AG09309 (cell line): ENCODE data around the gene RHOA.

Source experiments
- DNase-seq: peaks from one replicate; pipeline ENCODE4 v3.0.0-alpha.2; 2010; ENCODE audit warnings: low read depth
- H3K4me3 ChIP-seq: 2 replicates; pipeline ENCODE4 v1.5.1; 2011; ENCODE audit warnings: mild to moderate bottlenecking, low read depth, low read length, moderate library complexity; ENCODE audit not compliant: control insufficient read depth
- TF ChIP-seq, protein P1 (sequence below): IDR thresholded peaks from 2 replicates; pipeline ENCODE4 v1.5.1; 2011; ENCODE audit warnings: mild to moderate bottlenecking, low read depth, low read length, inconsistent platforms; ENCODE audit not compliant: insufficient read depth, control insufficient read depth; ENCODE audit errors: missing control alignments

RHOA gene

DNA sequence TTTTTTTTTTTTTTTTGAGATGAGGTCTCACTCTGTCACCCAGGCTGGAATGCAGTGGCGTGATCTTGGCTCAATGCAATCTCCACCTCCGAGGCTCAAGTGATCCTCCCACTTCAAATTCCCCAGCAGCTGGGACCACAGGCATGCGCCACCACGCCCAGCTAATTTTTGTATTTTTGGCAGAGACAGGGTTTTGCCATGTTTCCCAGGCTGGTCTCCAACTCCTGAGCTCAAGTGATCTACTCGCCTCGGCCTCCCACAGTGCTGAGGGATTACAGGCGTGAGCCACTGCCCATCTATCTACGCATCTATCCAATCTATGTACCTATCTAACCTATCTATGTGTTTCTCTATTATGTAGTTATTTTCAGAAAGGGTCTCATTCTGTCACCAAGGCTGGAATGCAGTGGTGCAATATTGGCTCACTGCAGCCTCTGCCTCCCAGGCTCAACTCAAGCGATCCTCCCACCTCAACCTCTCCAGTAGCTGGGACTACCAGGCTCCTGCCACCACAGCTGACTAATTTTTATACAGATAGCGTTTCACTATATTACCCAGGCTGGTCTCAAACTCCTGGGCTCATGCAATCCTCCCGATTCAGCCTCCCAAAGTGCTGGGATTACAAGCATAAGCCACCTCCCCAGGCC is 33.4 kb downstream of the RHOA start:
- DNase-seq = peak; percentile 71
- TF ChIP-seq, protein P1, sequence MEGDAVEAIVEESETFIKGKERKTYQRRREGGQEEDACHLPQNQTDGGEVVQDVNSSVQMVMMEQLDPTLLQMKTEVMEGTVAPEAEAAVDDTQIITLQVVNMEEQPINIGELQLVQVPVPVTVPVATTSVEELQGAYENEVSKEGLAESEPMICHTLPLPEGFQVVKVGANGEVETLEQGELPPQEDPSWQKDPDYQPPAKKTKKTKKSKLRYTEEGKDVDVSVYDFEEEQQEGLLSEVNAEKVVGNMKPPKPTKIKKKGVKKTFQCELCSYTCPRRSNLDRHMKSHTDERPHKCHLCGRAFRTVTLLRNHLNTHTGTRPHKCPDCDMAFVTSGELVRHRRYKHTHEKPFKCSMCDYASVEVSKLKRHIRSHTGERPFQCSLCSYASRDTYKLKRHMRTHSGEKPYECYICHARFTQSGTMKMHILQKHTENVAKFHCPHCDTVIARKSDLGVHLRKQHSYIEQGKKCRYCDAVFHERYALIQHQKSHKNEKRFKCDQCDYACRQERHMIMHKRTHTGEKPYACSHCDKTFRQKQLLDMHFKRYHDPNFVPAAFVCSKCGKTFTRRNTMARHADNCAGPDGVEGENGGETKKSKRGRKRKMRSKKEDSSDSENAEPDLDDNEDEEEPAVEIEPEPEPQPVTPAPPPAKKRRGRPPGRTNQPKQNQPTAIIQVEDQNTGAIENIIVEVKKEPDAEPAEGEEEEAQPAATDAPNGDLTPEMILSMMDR = no peak
- no peak overlapping the region for H3K4me3 ChIP-seq

DNA sequence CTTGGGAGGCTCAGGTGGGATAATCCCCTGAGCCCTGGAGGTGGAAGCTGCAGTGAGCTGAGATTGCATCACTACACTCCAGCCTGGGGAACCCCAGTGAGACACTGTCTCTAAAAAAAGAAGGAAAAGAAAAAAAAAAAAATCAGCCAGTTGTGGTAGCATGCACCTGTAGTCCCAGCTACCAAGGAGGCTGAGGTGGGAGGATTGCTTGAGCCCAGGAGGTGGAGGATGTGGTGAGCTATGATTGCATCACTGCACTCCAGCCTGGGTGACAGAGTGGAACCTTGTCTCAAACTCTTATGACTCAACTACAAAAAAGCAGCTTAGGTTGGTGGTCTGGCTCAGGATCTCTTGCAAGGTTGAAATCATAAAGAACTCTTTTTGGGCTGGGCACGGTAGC is 34.3 kb downstream of the RHOA start:
- no peak for DNase-seq
- no peak overlapping the region for H3K4me3 ChIP-seq
- TF ChIP-seq, protein P1 = no peak

DNA sequence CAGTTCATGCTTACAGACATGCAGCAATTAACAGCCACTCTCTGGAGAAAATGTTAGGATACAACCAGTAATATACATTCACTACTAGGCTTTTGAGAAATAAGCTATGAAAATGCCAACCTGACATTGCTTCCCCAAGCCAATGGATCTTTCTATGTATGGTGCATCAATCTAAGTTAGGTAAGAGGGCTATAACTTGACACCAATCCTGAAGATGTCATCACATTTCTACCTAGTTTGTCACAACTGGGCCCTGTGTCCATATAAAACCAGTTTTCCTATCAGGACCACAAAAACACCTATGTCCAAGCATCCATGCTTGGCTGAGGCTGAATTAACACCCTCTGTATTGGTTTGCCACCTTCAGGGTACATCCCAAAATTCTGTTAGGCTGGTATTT is 39.8 kb downstream of the RHOA start:
- TF ChIP-seq, protein P1 = no peak
- no peak for DNase-seq
- H3K4me3 ChIP-seq = no peak overlapping the region

DNA sequence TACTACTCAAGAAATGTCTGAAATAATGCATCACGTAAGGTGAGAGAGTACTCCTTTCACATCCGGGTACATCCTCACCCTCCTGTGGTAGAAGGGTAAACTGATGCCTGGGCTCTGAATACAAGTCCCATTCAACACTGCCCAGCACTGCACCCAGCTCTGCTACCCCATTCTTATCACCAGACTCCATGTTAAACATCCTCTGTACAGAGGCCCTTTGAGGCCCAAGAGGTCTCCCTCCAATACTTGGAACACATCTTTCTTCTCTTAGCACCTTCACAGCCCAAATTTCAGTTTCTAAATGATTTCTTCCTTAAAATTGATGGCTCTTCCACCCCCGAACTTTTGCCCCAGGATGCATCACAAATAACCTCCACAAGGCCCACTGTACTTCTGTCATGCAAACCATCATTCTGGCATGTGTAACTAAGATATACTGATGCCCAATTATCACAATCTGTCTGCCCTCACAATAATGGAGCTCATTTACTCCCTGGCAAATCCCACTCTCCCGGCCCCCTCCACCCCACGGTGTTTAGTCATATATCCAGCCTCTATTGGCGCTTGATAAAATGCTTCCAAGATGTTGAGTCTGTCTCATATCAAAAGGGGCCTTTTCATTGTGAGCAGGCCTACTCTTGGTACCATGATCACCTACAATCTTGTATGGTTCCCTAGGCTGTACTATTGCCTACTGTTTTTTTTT is 41.0 kb downstream of the RHOA start:
- TF ChIP-seq, protein P1 = no peak
- H3K4me3 ChIP-seq = no peak overlapping the region
- DNase-seq = no peak

DNA sequence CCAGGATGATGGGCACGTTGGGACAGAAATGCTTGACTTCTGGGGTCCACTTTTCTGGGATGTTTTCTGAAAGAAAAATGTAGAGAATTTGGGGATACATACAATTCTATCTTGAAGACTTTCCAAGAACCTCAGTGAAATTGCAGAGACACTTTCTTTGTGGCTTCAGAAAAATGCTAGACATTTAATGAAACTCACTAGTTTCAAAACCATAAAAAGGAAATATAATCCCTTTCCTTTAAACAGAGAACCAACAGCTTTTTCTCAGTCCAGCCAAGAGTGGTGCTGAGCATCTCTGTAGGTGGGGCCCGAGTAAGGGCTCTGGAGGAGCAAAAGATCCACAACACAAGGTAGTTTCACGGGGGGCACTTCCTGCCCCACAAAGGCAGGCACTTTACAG is 49.2 kb downstream of the RHOA start:
- TF ChIP-seq, protein P1 = no peak
- DNase-seq = no peak

DNA sequence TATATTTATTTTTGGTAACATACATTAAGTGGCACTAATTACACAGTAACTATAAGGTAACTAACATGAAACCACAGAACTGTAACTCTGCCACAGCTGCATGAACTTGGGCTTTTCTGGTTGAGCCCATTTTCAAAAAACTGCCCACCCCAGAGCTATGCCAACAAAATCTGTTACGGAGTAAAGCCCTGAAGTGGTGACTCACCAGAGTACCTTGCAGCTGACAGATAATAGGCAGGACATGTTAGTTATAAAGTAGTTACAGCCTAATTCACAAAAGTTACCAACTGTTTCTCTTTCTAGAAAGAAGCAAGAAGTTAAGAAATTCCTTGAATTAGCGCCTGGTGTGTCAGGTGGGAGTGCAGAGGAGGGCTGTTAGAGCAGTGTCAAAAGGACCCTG is 52.2 kb downstream of the RHOA start:
- no peak overlapping the region for H3K4me3 ChIP-seq
- TF ChIP-seq, protein P1 = no peak
- DNase-seq = no peak

More for the DNA sequence above, 49.2 kb downstream of the RHOA start:
- no peak overlapping the region for H3K4me3 ChIP-seq
